Activated CD4-positive, alpha-beta T cell treated with anti-CD3 and anti-CD28 coated beads for 36 hours (primary cell): ENCODE results near the gene EVC2. TPM values are rescaled to one million over a fixed set of nuclear protein-coding genes. Genes with fewer than 3 reads are reported as not detected.

Experiments
- ATAC-seq: fragments of 200-7000 bp; cut with Tn5 transposase; one replicate; pipeline ENCODE4 v1.10.0; 2021; ENCODE audit warnings: mild to moderate bottlenecking, moderate library complexity
- CTCF ChIA-PET: fragments of 350-600 bp; sonication (Branson Sonifier 250); formaldehyde crosslinking; loops from one replicate; lab custom pipeline; 2021; ENCODE audit warnings: antibody characterized with exemption; lab: Charles Lee
- POLR2A ChIA-PET: fragments of 350-600 bp; sonication (Branson Sonifier 250); formaldehyde crosslinking; loops from one replicate; lab custom pipeline; 2021; ENCODE audit warnings: antibody characterized with exemption, inconsistent platforms; lab: Charles Lee
- DNase-seq: peaks from one replicate; pipeline ENCODE4 v3.0.0-alpha.2; 2020
- H3K27ac Mint-ChIP-seq: one replicate; pipeline ENCODE4 v1.8.0; 2021; ENCODE audit warnings: mixed read lengths
- H3K27me3 Mint-ChIP-seq: one replicate; pipeline ENCODE4 v1.8.0; 2021; ENCODE audit warnings: mixed read lengths
- H3K36me3 Mint-ChIP-seq: one replicate; pipeline ENCODE4 v1.8.0; 2021; ENCODE audit warnings: low read depth, mixed read lengths
- H3K4me1 Mint-ChIP-seq: one replicate; pipeline ENCODE4 v1.8.0; 2021; ENCODE audit warnings: mixed read lengths
- H3K4me3 Mint-ChIP-seq: one replicate; pipeline ENCODE4 v1.8.0; 2021; ENCODE audit warnings: mild to moderate bottlenecking, moderate library complexity, mixed read lengths
- H3K9me3 Mint-ChIP-seq: one replicate; pipeline ENCODE4 v1.8.0; 2021; ENCODE audit warnings: low read depth, mixed read lengths
- intact Hi-C, 2 experiments: fragments of 100-400 bp; cut with DNase I in 1 of 2; cut with micrococcal nuclease in 1 of 2; formaldehyde crosslinking; loops; one replicate each; pipeline versions ENCODE4 v1.14.2 to v1.15.1; 2022 to 2024; cut with DNase I, micrococcal nuclease
- total RNA-seq, 2 experiments: library from RNA; stranded (reverse); gene quantifications; one replicate each; pipeline ENCODE4 v1.2.3, GENCODE V29; 2021

Gene EVC2, protein sequence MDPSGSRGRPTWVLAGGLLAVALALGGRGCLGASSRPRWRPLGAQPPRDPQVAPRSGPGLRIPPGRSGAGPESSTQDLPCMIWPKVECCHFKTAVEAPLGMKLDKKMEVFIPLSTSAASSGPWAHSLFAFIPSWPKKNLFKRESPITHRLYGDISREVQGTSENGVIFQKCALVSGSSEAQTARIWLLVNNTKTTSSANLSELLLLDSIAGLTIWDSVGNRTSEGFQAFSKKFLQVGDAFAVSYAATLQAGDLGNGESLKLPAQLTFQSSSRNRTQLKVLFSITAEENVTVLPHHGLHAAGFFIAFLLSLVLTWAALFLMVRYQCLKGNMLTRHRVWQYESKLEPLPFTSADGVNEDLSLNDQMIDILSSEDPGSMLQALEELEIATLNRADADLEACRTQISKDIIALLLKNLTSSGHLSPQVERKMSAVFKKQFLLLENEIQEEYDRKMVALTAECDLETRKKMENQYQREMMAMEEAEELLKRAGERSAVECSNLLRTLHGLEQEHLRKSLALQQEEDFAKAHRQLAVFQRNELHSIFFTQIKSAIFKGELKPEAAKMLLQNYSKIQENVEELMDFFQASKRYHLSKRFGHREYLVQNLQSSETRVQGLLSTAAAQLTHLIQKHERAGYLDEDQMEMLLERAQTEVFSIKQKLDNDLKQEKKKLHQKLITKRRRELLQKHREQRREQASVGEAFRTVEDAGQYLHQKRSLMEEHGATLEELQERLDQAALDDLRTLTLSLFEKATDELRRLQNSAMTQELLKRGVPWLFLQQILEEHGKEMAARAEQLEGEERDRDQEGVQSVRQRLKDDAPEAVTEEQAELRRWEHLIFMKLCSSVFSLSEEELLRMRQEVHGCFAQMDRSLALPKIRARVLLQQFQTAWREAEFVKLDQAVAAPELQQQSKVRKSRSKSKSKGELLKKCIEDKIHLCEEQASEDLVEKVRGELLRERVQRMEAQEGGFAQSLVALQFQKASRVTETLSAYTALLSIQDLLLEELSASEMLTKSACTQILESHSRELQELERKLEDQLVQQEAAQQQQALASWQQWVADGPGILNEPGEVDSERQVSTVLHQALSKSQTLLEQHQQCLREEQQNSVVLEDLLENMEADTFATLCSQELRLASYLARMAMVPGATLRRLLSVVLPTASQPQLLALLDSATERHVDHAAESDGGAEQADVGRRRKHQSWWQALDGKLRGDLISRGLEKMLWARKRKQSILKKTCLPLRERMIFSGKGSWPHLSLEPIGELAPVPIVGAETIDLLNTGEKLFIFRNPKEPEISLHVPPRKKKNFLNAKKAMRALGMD
- total RNA-seq: under 1 TPM; 0.48 to 0.65 TPM

DNA sequence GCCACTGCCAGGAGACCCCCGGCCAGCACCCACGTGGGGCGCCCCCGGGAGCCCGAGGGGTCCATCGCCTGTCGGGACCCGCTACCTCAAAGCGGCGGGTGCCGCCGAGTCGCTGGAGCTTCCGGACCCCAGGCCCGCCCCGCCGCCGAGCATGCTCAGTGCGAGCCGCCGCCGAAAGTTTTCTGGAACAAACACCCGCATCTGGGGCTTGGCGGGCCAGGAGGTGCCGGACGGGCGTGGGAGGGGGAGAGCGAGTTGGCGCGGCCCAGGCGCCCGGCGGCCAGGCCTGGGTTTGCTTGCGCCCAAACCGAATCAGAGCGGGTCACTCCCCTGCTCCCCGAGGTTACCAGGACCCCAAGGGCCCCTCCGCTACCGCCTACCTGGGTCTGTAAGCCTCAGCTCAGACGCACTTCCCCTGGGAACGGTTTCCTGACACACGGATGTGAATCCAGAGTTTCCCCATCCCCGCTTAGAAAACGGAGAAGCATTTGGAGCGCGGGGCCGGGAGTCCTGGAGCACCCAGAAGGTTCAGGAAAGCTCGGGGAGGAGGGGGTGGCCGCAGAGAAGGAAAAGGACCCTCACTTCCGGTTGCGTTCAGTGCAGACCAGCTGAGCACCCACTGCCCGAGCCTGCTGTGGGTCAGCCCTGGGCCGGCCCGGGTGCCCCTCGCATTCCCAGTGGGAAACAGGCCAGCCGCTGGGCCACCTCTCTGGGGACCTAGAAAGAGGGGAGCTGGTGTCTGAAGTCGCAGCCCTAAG is at the start of gene EVC2:
EVC2 (minus strand) TSS at position 111 of the 758 bp plus-strand sequence; CDS start at position 65, 46 bp downstream.
- Mint-ChIP-seq H3K4me1 (peaks cover 23% of the 10 kb centered on the region), H3K4me3 (peak within 1 kb of the TSS; percentile 43), H3K27ac (no peak within 1 kb of the TSS), H3K27me3 (peaks cover 41% of the 10 kb centered on the region), H3K36me3 (no peaks in the 10 kb centered on the region), H3K9me3 (peaks cover 8% of the 10 kb centered on the region)
- CTCF ChIA-PET: no interaction called here
- POLR2A ChIA-PET: no interaction called here
- DNase-seq (peak; percentile 50), ATAC-seq (no peak)
- intact Hi-C loops: no loop called here

- intact Hi-C loops: loop anchor here in 1 of 2 experiments (1.0 to 2.0 kb wide), 2 partner anchors 46 to 105 kb away; no protein-coding TSS in a partner anchor
- Mint-ChIP-seq H3K27ac (no peak overlapping the region), H3K4me1 (peaks cover 13% of the 10 kb centered on the region), H3K27me3 (peaks cover 4% of the 10 kb centered on the region), H3K4me3 (no peak overlapping the region), H3K9me3 (no peaks in the 10 kb centered on the region), H3K36me3 (no peaks in the 10 kb centered on the region)
- no peak for ATAC-seq
- ChIA-PET CTCF (no interaction called here), POLR2A (no interaction called here)
- no peak for DNase-seq
Observed at GRCh38 chr4:5757954-5758353, 49.6 kb upstream of the EVC2 start.

GRCh38 chr4:5757536-5757935 is 49.2 kb upstream of the EVC2 start:
- Mint-ChIP-seq H3K36me3 (no peaks in the 10 kb centered on the region), H3K4me3 (no peak overlapping the region), H3K27ac (no peak overlapping the region), H3K4me1 (peaks cover 13% of the 10 kb centered on the region), H3K27me3 (peaks cover 4% of the 10 kb centered on the region), H3K9me3 (no peaks in the 10 kb centered on the region)
- intact Hi-C loops: no loop called here
- no peak for DNase-seq
- no peak for ATAC-seq
- POLR2A ChIA-PET: no interaction called here
- CTCF ChIA-PET: interaction anchor here (0.7 kb wide), 1 partner anchor 300 kb away, joined by 3 read pairs; no protein-coding TSS in a partner anchor

- Mint-ChIP-seq H3K36me3 (no peaks in the 10 kb centered on the region), H3K27me3 (peaks cover 4% of the 10 kb centered on the region), H3K4me1 (peaks cover 13% of the 10 kb centered on the region), H3K9me3 (no peaks in the 10 kb centered on the region), H3K4me3 (no peak overlapping the region), H3K27ac (no peak overlapping the region)
- ChIA-PET CTCF (interaction anchor here (0.7 kb wide), 1 partner anchor 299 kb away, joined by 3 read pairs; no protein-coding TSS in a partner anchor), POLR2A (no interaction called here)
- DNase-seq: no peak
- intact Hi-C loops: no loop called here
- no peak for ATAC-seq
Observed at GRCh38 chr4:5757091-5757490, 48.7 kb upstream of the EVC2 start.

DNA sequence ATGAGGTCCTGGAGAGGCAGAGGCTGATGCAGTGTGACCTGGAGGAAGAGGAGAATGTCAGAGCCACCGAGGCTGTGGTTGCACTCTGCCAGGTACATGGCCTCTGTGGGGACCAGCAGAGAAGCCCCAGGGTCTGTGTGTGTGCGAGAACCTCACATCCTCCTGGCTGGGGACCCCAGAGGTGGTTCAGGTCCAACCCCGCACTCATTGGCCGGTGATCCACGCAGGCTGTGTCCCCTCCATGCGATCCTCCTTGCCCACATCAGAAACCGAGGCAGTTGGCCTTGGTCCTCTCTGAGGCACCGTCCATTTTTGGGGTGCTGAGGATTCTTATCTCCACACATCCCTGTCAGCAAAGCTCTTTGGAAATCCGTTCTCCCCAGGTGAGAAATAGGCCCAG is 47.9 kb upstream of the EVC2 start:
- H3K9me3 Mint-ChIP-seq: no peaks in the 10 kb centered on the region
- H3K4me3 Mint-ChIP-seq: no peak overlapping the region
- peaks cover 4% of the 10 kb centered on the region for H3K27me3 Mint-ChIP-seq
- no peaks in the 10 kb centered on the region for H3K36me3 Mint-ChIP-seq
- DNase-seq (no peak), ATAC-seq (no peak)
- ChIA-PET CTCF (interaction anchor here (0.6 kb wide), 1 partner anchor 13 kb away, joined by 3 read pairs; no protein-coding TSS in a partner anchor), POLR2A (no interaction called here)
- no peak overlapping the region for H3K27ac Mint-ChIP-seq
- peaks cover 13% of the 10 kb centered on the region for H3K4me1 Mint-ChIP-seq
- intact Hi-C loops: no loop called here

- H3K27me3 Mint-ChIP-seq: peaks cover 4% of the 10 kb centered on the region
- no peak overlapping the region for H3K4me3 Mint-ChIP-seq
- POLR2A ChIA-PET: no interaction called here
- intact Hi-C loops: no loop called here
- H3K36me3 Mint-ChIP-seq: no peaks in the 10 kb centered on the region
- ATAC-seq (no peak), DNase-seq (no peak)
- no peak overlapping the region for H3K27ac Mint-ChIP-seq
- CTCF ChIA-PET: interaction anchor here (0.6 kb wide), 1 partner anchor 14 kb away, joined by 3 read pairs; no protein-coding TSS in a partner anchor
- H3K9me3 Mint-ChIP-seq: no peaks in the 10 kb centered on the region
- peaks cover 13% of the 10 kb centered on the region for H3K4me1 Mint-ChIP-seq
Observed at GRCh38 chr4:5755679-5756078, 47.3 kb upstream of the EVC2 start.

DNA sequence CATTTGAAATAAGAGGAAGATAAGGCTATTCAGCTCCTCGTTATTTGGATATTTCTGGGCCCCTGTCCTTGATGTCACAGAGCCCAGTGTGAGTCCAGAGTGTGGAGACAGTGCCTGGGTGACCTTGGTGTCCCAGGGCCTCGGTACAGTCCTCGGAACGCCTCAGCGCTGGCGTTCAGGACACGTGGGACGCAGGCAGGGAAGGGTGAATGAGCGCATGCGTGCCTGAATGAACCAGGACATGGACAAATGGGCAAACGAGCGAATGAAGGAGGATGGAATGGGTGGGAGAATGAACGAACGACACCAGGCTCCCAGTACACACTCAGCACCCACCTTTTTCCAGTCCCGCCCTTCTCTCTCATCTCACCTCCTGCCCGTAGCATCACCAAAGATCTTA is 46.8 kb upstream of the EVC2 start:
- ATAC-seq: no peak
- DNase-seq: no peak
- no peaks in the 10 kb centered on the region for H3K9me3 Mint-ChIP-seq
- peaks cover 13% of the 10 kb centered on the region for H3K4me1 Mint-ChIP-seq
- ChIA-PET CTCF (no interaction called here), POLR2A (no interaction called here)
- H3K4me3 Mint-ChIP-seq: no peak overlapping the region
- intact Hi-C loops: no loop called here
- no peak overlapping the region for H3K27ac Mint-ChIP-seq
- peaks cover 4% of the 10 kb centered on the region for H3K27me3 Mint-ChIP-seq
- no peaks in the 10 kb centered on the region for H3K36me3 Mint-ChIP-seq

DNA sequence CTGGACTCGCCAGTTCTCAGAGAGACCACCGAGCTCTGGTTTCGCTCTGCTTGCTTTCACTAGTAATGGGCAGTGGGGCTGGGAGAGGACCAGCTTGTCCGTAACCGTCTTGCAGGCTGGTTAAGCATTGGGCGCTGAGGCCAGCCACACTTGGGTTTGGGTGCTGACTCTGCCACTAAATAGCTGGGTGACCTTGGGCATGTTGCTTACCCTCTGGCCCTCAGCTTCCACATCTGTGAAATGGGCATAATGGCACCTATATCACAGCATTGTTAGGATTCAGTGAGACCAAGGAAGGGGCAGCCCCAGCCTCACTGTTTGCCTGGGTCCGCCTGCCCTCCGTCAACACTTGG is 46.1 kb upstream of the EVC2 start:
- DNase-seq (no peak), ATAC-seq (no peak)
- Mint-ChIP-seq H3K27me3 (no peaks in the 10 kb centered on the region), H3K4me1 (peaks cover 13% of the 10 kb centered on the region), H3K36me3 (no peaks in the 10 kb centered on the region), H3K4me3 (no peak overlapping the region), H3K27ac (no peak overlapping the region), H3K9me3 (no peaks in the 10 kb centered on the region)
- intact Hi-C loops: no loop called here
- ChIA-PET POLR2A (no interaction called here), CTCF (no interaction called here)

GRCh38 chr4:5753766-5754528 is 45.6 kb upstream of the EVC2 start:
- no peak overlapping the region for H3K27ac Mint-ChIP-seq
- H3K9me3 Mint-ChIP-seq: no peaks in the 10 kb centered on the region
- H3K27me3 Mint-ChIP-seq: no peaks in the 10 kb centered on the region
- DNase-seq: no peak
- no peak overlapping the region for H3K4me3 Mint-ChIP-seq
- ChIA-PET CTCF (no interaction called here), POLR2A (no interaction called here)
- no peak for ATAC-seq
- peaks cover 11% of the 10 kb centered on the region for H3K4me1 Mint-ChIP-seq
- intact Hi-C loops: no loop called here
- H3K36me3 Mint-ChIP-seq: no peaks in the 10 kb centered on the region

DNA sequence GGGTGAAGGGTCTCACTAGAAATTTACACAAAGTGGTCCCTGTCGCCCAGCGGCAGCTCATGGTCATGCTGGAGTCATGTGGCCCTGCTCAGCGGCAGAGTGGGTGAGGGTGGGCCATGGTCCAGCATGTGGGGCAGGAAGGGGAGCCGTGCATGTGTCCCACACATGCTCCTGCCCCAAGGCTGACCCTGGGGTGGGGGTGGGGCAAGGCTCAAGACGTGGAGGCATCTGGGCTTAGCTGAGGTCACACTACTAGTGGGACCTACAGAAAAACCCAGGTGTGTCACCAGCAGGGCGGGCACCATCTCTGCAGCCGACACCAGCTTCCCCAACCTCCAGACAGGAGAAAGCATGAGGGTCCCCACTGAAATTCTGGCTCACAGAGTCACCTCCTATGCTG is 45.0 kb upstream of the EVC2 start:
- ChIA-PET CTCF (interaction anchor here (0.7 kb wide), 1 partner anchor 474 kb away, joined by 3 read pairs; no protein-coding TSS in a partner anchor), POLR2A (no interaction called here)
- intact Hi-C loops: no loop called here
- H3K27ac Mint-ChIP-seq: no peak overlapping the region
- no peaks in the 10 kb centered on the region for H3K27me3 Mint-ChIP-seq
- H3K4me1 Mint-ChIP-seq: peaks cover 5% of the 10 kb centered on the region
- no peak overlapping the region for H3K4me3 Mint-ChIP-seq
- H3K9me3 Mint-ChIP-seq: no peaks in the 10 kb centered on the region
- no peaks in the 10 kb centered on the region for H3K36me3 Mint-ChIP-seq
- DNase-seq (no peak), ATAC-seq (no peak)
